Colonic mucosa (tissue), 4 donors: ENCODE data around the gene FAM124A. TPM values are rescaled to one million over a fixed set of nuclear protein-coding genes. Genes with fewer than 3 reads are reported as not detected.

Source experiments
- DNase-seq: peaks from one replicate; pipeline ENCODE4 v3.0.0-alpha.2; 2020
- H3K27ac ChIP-seq: fragments of 200-600 bp; one replicate; pipeline ENCODE4 v1.8.0; 2021
- H3K27me3 ChIP-seq: fragments of 200-600 bp; one replicate; pipeline ENCODE4 v1.8.0; 2021
- H3K36me3 ChIP-seq: fragments of 200-600 bp; one replicate; pipeline ENCODE4 v1.8.0; 2021
- H3K4me1 ChIP-seq: fragments of 200-600 bp; one replicate; pipeline ENCODE4 v1.8.0; 2021; ENCODE audit warnings: mild to moderate bottlenecking
- H3K4me3 ChIP-seq: fragments of 200-600 bp; one replicate; pipeline ENCODE4 v1.8.0; 2021
- H3K9ac ChIP-seq, 2 donors: one replicate each; pipeline ENCODE4 v1.7.0; 2013; ENCODE audit warnings: control low read depth in 2 of 2, low read depth in 2 of 2, low read length in 2 of 2
- H3K9me3 ChIP-seq: fragments of 200-600 bp; one replicate; pipeline ENCODE4 v1.8.0; 2021
- intact Hi-C: fragments of 100-400 bp; cut with DNase I; formaldehyde crosslinking; loops from one replicate; pipeline ENCODE4 v1.14.1; 2022
- total RNA-seq, 2 donors: library from RNA; stranded (reverse); fragmentation: NEBNext Ultra II Directional in 1 of 2; extraction: Animal tissue kit (Norgen Biotek cat#: 25700) in 1 of 2; gene quantifications; one replicate each; pipeline ENCODE4 v1.2.1, GENCODE V29; 2021
- TF ChIP-seq, protein P1 (sequence below): fragments of 200-600 bp; IDR thresholded peaks from one replicate; pipeline ENCODE4 v1.8.0; 2022; ENCODE audit warnings: antibody characterized with exemption, mild to moderate bottlenecking
- donor health status: healthy.
- donor health status: DM: no; HTN: no; CAD: no.
- donor health status: DM: no; HTN: no; CAD: no.

Gene FAM124A, protein sequence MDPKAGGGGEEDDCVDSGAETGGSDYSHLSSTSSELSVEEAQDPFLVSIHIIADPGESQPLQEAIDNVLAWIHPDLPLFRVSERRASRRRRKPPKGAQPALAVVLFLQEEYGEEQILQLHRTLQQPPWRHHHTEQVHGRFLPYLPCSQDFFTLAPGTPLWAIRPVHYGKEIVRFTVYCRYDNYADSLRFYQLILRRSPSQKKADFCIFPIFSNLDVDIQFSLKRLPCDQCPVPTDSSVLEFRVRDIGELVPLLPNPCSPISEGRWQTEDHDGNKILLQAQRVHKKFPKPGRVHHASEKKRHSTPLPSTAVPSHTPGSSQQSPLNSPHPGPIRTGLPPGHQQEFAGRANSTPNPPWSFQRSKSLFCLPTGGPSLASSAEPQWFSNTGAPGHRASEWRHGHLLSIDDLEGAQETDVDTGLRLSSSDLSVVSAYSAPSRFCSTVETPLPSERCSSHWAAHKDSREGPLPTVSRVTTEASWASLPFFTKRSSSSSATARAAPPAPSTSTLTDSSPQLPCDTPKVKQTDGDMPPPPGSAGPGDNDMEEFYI
- total RNA-seq = 1 to 10 TPM in 1 of 2 donors, under 1 TPM in 1; 0.57 to 2.0 TPM

DNA sequence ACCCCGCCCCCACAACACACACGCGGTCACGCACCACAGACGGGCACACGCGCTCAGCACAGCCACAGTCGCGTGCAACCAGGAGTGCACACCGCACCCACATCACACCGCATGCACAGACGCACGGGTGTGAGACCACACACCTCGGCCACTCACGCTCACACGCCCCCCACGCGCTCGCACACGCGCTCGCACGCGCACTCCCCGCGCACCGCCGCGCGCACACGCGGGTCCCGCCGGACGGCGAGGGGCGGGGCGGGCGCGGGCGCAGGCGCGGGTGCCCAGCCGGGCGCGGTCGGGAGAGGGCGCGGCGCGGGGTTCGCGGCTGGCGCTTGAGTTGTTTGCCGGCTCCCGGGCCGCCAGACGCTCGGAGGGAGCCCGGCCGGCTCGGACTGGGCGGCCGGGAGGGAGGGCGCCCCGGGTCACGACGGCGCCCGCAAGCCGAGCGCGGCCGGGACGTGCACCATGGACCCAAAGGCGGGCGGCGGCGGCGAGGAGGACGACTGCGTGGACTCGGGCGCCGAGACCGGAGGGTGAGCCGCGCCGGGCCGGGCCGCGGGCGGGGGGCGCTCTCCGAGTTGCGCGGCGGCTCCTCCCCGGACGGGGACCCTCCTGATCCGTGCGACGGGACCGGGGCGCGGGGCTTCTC is at the start of gene FAM124A:
FAM124A (plus strand) TSS at position 362 of the 649 bp plus-strand sequence; CDS start at position 466, 104 bp downstream.
- Histone ChIP-seq H3K27me3 (peaks cover 9% of the 10 kb centered on the region), H3K36me3 (no peaks in the 10 kb centered on the region), H3K9ac (peak within 1 kb of the TSS; percentile 28 to 63), H3K9me3 (no peaks in the 10 kb centered on the region), H3K4me1 (peaks cover 6% of the 10 kb centered on the region), H3K4me3 (peak within 1 kb of the TSS; percentile 67), H3K27ac (no peak within 1 kb of the TSS)
- intact Hi-C loops = no loop called here
- TF ChIP-seq, protein P1, sequence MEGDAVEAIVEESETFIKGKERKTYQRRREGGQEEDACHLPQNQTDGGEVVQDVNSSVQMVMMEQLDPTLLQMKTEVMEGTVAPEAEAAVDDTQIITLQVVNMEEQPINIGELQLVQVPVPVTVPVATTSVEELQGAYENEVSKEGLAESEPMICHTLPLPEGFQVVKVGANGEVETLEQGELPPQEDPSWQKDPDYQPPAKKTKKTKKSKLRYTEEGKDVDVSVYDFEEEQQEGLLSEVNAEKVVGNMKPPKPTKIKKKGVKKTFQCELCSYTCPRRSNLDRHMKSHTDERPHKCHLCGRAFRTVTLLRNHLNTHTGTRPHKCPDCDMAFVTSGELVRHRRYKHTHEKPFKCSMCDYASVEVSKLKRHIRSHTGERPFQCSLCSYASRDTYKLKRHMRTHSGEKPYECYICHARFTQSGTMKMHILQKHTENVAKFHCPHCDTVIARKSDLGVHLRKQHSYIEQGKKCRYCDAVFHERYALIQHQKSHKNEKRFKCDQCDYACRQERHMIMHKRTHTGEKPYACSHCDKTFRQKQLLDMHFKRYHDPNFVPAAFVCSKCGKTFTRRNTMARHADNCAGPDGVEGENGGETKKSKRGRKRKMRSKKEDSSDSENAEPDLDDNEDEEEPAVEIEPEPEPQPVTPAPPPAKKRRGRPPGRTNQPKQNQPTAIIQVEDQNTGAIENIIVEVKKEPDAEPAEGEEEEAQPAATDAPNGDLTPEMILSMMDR = no peak
- DNase-seq = peak; percentile 38

DNA sequence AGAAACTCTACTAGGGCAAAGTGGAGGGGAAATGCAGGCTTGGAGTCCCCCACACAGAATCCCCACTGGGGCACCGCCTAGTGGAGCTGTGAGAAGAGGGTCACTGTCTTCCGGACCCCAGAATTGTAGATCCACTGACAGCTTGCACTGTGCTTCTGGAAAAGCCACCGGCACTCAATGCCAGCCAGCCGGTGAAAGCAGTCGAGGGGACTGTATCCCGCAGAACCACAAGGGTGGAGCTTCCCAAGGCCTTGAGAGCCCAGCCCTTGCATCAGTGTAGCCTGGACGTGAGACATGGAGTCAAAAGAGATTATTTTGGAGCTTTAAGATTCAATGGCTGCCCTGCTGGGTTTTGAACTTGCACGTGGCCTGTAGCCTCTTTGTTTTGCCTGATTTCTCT is 47.2 kb upstream of the FAM124A start:
- intact Hi-C loops = no loop called here
- TF ChIP-seq, protein P1 = no peak
- Histone ChIP-seq H3K9ac (no peak overlapping the region), H3K4me3 (no peak overlapping the region), H3K9me3 (no peaks in the 10 kb centered on the region), H3K27me3 (no peaks in the 10 kb centered on the region), H3K27ac (no peak overlapping the region), H3K4me1 (no peaks in the 10 kb centered on the region), H3K36me3 (no peaks in the 10 kb centered on the region)
- no peak for DNase-seq

DNA sequence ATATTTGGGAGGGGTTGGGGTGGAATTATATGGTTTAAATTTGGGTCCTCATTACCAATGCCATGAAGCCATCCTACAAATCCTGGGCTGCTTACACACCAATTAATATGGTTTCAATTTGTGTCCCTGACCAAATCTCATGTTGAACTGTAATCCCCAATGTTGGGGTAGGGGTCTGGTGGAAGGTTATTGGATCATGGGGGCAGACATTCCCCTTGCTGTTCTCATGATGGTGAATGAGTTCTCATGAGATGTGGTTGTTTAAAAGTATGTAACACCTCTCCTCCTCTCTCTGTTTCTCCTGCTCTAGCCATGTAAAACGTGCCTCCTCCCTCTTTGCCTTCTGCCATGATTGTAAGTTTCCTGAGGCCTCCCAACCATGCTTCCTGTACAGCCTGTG is 46.6 kb upstream of the FAM124A start:
- no peaks in the 10 kb centered on the region for H3K36me3 ChIP-seq
- no peaks in the 10 kb centered on the region for H3K4me1 ChIP-seq
- H3K27me3 ChIP-seq = no peaks in the 10 kb centered on the region
- TF ChIP-seq, protein P1 = no peak
- H3K27ac ChIP-seq = no peak overlapping the region
- intact Hi-C loops = no loop called here
- no peak overlapping the region for H3K4me3 ChIP-seq
- DNase-seq = no peak
- no peak overlapping the region for H3K9ac ChIP-seq
- H3K9me3 ChIP-seq = no peaks in the 10 kb centered on the region

DNA sequence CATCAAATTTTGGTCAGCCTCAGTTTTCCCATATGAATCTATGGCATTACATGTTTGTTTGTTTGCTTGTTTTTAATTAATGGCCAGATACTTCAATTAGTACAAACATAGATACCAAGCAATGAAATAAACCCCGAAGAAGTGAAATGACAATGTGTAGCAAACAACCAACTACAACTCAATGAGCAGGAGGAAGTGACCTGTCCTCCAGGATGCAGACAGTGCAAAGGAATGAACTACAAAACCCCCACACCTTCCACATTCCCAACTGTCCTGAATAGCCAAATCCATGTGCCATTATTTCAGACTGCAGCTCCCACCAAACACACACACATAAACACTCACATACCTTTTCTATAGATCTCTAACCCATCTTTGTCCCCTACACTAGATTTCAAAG is 45.0 kb upstream of the FAM124A start:
- TF ChIP-seq, protein P1 = no peak
- H3K4me1 ChIP-seq = no peaks in the 10 kb centered on the region
- no peak overlapping the region for H3K9ac ChIP-seq
- no peak for DNase-seq
- H3K27me3 ChIP-seq = no peaks in the 10 kb centered on the region
- H3K27ac ChIP-seq = no peak overlapping the region
- H3K9me3 ChIP-seq = no peaks in the 10 kb centered on the region
- no peak overlapping the region for H3K4me3 ChIP-seq
- intact Hi-C loops = no loop called here
- no peaks in the 10 kb centered on the region for H3K36me3 ChIP-seq

DNA sequence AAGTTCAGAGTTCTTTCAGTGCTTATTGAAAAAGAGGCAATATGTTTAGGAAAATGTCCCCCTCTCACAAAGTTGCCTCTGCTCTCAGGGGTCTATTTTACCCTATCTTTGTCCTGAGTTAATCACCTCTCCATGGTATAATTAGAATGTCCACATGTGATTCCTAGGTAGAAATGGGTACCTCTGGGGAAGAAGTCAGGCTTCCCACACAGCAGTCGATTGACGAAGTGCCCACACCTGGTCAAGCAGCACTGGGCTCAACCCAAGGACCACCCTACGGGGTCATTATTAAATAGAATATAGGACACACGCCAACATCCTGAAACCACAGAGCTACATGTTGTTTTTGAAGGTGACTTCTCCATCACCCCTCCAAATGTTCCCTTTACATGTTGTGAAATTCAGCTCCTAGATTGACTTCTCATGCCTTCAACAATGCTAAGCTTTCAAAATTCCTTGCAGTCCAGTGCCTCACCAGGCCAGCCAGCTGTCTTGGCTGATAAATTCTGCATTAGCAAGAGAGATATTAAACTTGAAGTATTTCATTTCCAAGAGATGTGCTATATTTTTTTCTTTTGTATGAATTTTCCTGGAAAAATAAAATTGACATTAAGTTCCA is 43.6 kb upstream of the FAM124A start:
- no peak overlapping the region for H3K27ac ChIP-seq
- H3K36me3 ChIP-seq = no peaks in the 10 kb centered on the region
- H3K4me3 ChIP-seq = no peak overlapping the region
- H3K27me3 ChIP-seq = no peaks in the 10 kb centered on the region
- TF ChIP-seq, protein P1 = no peak
- H3K9ac ChIP-seq = no peak overlapping the region
- no peaks in the 10 kb centered on the region for H3K9me3 ChIP-seq
- H3K4me1 ChIP-seq = no peaks in the 10 kb centered on the region
- intact Hi-C loops = no loop called here
- DNase-seq = no peak
